Skeletal muscle cell (primary cell): ENCODE measurements around the gene IGHMBP2.

Experiments
- DNase-seq: peaks from one replicate; pipeline ENCODE4 v3.0.0-alpha.2; 2010; ENCODE audit warnings: low read depth
- H3K4me3 ChIP-seq: 2 replicates; pipeline ENCODE4 v1.5.1; 2011; ENCODE audit warnings: low read depth, mild to moderate bottlenecking, control low read depth, low read length, moderate library complexity

Gene IGHMBP2

GRCh38 chr11:68974421-68975194 lies 70.9 kb downstream of the IGHMBP2 start:
- DNase-seq: no peak
- H3K4me3 ChIP-seq: no peak overlapping the region

GRCh38 chr11:68976095-68976494 lies 72.4 kb downstream of the IGHMBP2 start:
- no peak for DNase-seq
- no peak overlapping the region for H3K4me3 ChIP-seq

GRCh38 chr11:68976563-68976962 lies 72.9 kb downstream of the IGHMBP2 start:
- H3K4me3 ChIP-seq: no peak overlapping the region
- DNase-seq: no peak

- no peak overlapping the region for H3K4me3 ChIP-seq
Measured at GRCh38 chr11:68977781-68978625, 74.3 kb downstream of the IGHMBP2 start.

GRCh38 chr11:68978626-68978930 lies 74.9 kb downstream of the IGHMBP2 start:
- H3K4me3 ChIP-seq: no peak overlapping the region
- DNase-seq: no peak

More at GRCh38 chr11:68977781-68978625, 74.3 kb downstream of the IGHMBP2 start:
- no peak for DNase-seq

- no peak for DNase-seq
- no peak overlapping the region for H3K4me3 ChIP-seq
Measured at GRCh38 chr11:68978931-68979594, 75.4 kb downstream of the IGHMBP2 start.

- no peak for DNase-seq
- H3K4me3 ChIP-seq: no peak overlapping the region
Measured at GRCh38 chr11:68979931-68980775, 76.5 kb downstream of the IGHMBP2 start.

GRCh38 chr11:68980776-68981065 lies 77.0 kb downstream of the IGHMBP2 start, which contains the start of gene MRGPRD:
Gene MRGPRD (minus strand): TSS chr11:68980986. CDS start chr11:68980986, 0 bp downstream.
- DNase-seq: no peak
- no peak within 1 kb of the TSS for H3K4me3 ChIP-seq

- DNase-seq: no peak
Measured at GRCh38 chr11:68982134-68982533, 78.4 kb downstream of the IGHMBP2 start.

GRCh38 chr11:68983801-68984200 lies 80.1 kb downstream of the IGHMBP2 start:
- no peak for DNase-seq
- no peak overlapping the region for H3K4me3 ChIP-seq

More at GRCh38 chr11:68982134-68982533, 78.4 kb downstream of the IGHMBP2 start:
- H3K4me3 ChIP-seq: no peak overlapping the region

GRCh38 chr11:68987211-68987610 lies 83.5 kb downstream of the IGHMBP2 start:
- no peak for DNase-seq

GRCh38 chr11:68988491-68988890 lies 84.8 kb downstream of the IGHMBP2 start:
- no peak overlapping the region for H3K4me3 ChIP-seq
- no peak for DNase-seq

More at GRCh38 chr11:68987211-68987610, 83.5 kb downstream of the IGHMBP2 start:
- H3K4me3 ChIP-seq: no peak overlapping the region
